K562 (cell line): ENCODE results near the gene SENP3. TPM values are rescaled to one million over a fixed set of nuclear protein-coding genes. Genes with fewer than 3 reads are reported as not detected.
A peak's percentile ranks its signal among the peaks of the same experiment; 100 is the strongest.

Source experiments
- ARHGAP35 ChIP-seq: fragments of 450-650 bp; IDR thresholded peaks from 2 replicates; pipeline ENCODE4 v1.6.1; 2018; ENCODE audit not compliant: partially characterized antibody
- ATF4 ChIP-seq: fragments of 450-650 bp; formaldehyde crosslinking; IDR thresholded peaks from 2 replicates; pipeline ENCODE4 v1.4.0; 2022; ENCODE audit warnings: mild to moderate bottlenecking, moderate library complexity
- CAMTA2 ChIP-seq: fragments of 250-450 bp; sonication (Bioruptor Pico); conservative IDR thresholded peaks from 2 replicates; pipeline ENCODE4 v1.5.1; 2022
- CCAR2 ChIP-seq: fragments of 200-400 bp; formaldehyde crosslinking; IDR thresholded peaks from 2 replicates; pipeline ENCODE4 v1.6.1; 2017; ENCODE audit warnings: mild to moderate bottlenecking, low read depth, low read length
- CREM ChIP-seq: IDR thresholded peaks from 2 replicates; pipeline ENCODE4 v1.6.1; 2014; ENCODE audit warnings: antibody characterized with exemption, low read depth
- GABPA ChIP-seq: fragments of 200-800 bp; sonication (Bioruptor generic); conservative IDR thresholded peaks from 2 replicates; pipeline ENCODE4 v1.6.1; 2016; ENCODE audit warnings: low read depth, missing genetic modification characterization, missing compliant biosample characterization
- GTF2E2 ChIP-seq: fragments of 200-800 bp; sonication (Bioruptor generic); IDR thresholded peaks from 2 replicates; pipeline ENCODE4 v1.6.1; 2016; ENCODE audit warnings: missing genetic modification characterization, missing compliant biosample characterization
- KLF1 ChIP-seq: fragments of 450-650 bp; IDR thresholded peaks from 2 replicates; pipeline ENCODE4 v1.6.1; 2016; ENCODE audit warnings: missing genetic modification characterization, missing compliant biosample characterization
- L3MBTL2 ChIP-seq: fragments of 450-650 bp; IDR thresholded peaks from 2 replicates; pipeline ENCODE4 v1.6.1; 2016; ENCODE audit warnings: mild to moderate bottlenecking, moderate library complexity
- MAFF ChIP-seq: IDR thresholded peaks from 2 replicates; pipeline ENCODE4 v1.6.1; 2012; ENCODE audit warnings: low read length, improper control_type of control experiment
- PHF20 ChIP-seq: fragments of 450-650 bp; IDR thresholded peaks from 2 replicates; pipeline ENCODE4 v1.6.1; 2018; ENCODE audit not compliant: partially characterized antibody
- POLR2G ChIP-seq: fragments of 200-400 bp; formaldehyde crosslinking; IDR thresholded peaks from 2 replicates; pipeline ENCODE4 v1.6.1; 2017; ENCODE audit warnings: low read depth, mild to moderate bottlenecking, antibody characterized with exemption, low read length, moderate library complexity
- PRDM10 ChIP-seq: fragments of 450-650 bp; IDR thresholded peaks from 2 replicates; pipeline ENCODE4 v1.6.1; 2018; ENCODE audit not compliant: partially characterized antibody
- PYGO2 ChIP-seq: fragments of 450-650 bp; IDR thresholded peaks from 2 replicates; pipeline ENCODE4 v1.6.1; 2016; ENCODE audit warnings: mild to moderate bottlenecking, missing genetic modification characterization, moderate library complexity, missing compliant biosample characterization
- SOX6 ChIP-seq: fragments of 450-650 bp; IDR thresholded peaks from 2 replicates; pipeline ENCODE4 v1.6.1; 2014; ENCODE audit warnings: mild to moderate bottlenecking
- TAF7 ChIP-seq: fragments of 450-650 bp; IDR thresholded peaks from 2 replicates; pipeline ENCODE4 v1.6.1; 2016; ENCODE audit warnings: missing genetic modification characterization, missing compliant biosample characterization
- USF1 ChIP-seq: sonication (generic); formaldehyde crosslinking; IDR thresholded peaks from 2 replicates; pipeline ENCODE4 v1.9.0; 2022; ENCODE audit warnings: mild to moderate bottlenecking, missing genetic modification reagents
- ZFPM2 ChIP-seq: fragments of 250-450 bp; sonication (Bioruptor Pico); IDR thresholded peaks from 2 replicates; pipeline ENCODE4 v1.5.1; 2022; ENCODE audit warnings: mild to moderate bottlenecking
- ZNF146 ChIP-seq: IDR thresholded peaks from one replicate; pipeline ENCODE4 v1.6.1; 2018; ENCODE audit warnings: missing compliant biosample characterization; ENCODE audit not compliant: unreplicated experiment
- ZNF253 ChIP-seq: fragments of 250-450 bp; sonication (Bioruptor Pico); conservative IDR thresholded peaks from 2 replicates; pipeline ENCODE4 v1.6.1; 2021; ENCODE audit warnings: mild to moderate bottlenecking
- polyA plus RNA-seq, 8 experiments: library from polyadenylated mRNA; depleted of rRNA in 4 of 8; stranded (reverse) in 5 of 8; unstranded in 3 of 8; fragments of >200 nt; fragmentation: Nextera tagmentation in 2 of 8; fragmentation: Illumina TruSeq in 1 of 8; extraction: Ambion mirVana in 2 of 8; extraction: Trizol in 1 of 8; gene quantifications; 2 replicates each; pipeline versions ENCODE4 v1.2.1 to v1.2.3, GENCODE V29; 2011 to 2014; ENCODE audit warnings: inconsistent platforms in 1 of 8, missing spikeins in 1 of 8
- total RNA-seq, 7 experiments: library from RNA; depleted of rRNA in 6 of 7; stranded (reverse); fragments of >200 nt in 6 of 7; fragmentation: Illumina TruSeq in 2 of 7; extraction: Trizol in 2 of 7; gene quantifications; 2 replicates each; pipeline versions ENCODE4 v1.2.1 to v1.2.3, GENCODE V29; 2011 to 2021; ENCODE audit warnings: low replicate concordance in 1 of 7
- TF ChIP-seq, protein P1 (sequence below): sonication (generic); formaldehyde crosslinking; IDR thresholded peaks from 2 replicates; pipeline ENCODE4 v1.8.0; 2022; ENCODE audit warnings: mild to moderate bottlenecking, low read depth, missing genetic modification reagents
- TF ChIP-seq, protein P2 (sequence below), 3 experiments: IDR thresholded peaks in 2 of 3; conservative IDR thresholded peaks in 1 of 3; 2 replicates each; pipeline ENCODE4 v1.5.1; 2011 to 2012; ENCODE audit warnings: low read length in 3 of 3, mild to moderate bottlenecking in 3 of 3, control low read depth in 2 of 3, improper control_type of control experiment in 1 of 3, inconsistent platforms in 1 of 3, low read depth in 1 of 3, mixed read lengths in 1 of 3, moderate library complexity in 1 of 3; ENCODE audit not compliant: insufficient read depth in 2 of 3

The SENP3 gene
- total and polyA plus RNA-seq, 9 of the 15 experiments (the other 6 are each of a cell fraction or from before 2014, with no cell fraction given): 0.63 to 102 (median 78.8) TPM

DNA sequence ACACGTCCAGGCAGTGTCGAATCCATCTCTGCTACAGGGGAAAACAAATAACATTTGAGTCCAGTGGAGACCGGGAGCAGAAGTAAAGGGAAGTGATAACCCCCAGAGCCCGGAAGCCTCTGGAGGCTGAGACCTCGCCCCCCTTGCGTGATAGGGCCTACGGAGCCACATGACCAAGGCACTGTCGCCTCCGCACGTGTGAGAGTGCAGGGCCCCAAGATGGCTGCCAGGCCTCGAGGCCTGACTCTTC lies 10.5 kb downstream of the SENP3 start (continued):
- TF ChIP-seq KLF1 (tag): peak; percentile 52; the same call in 1 of the 2 replicates
- no peak for TF ChIP-seq ARHGAP35
- no peak for TF ChIP-seq CREM
- TF ChIP-seq PYGO2 (tag): no peak
- TF ChIP-seq CAMTA2 (CRISPR knock-in tag): no peak
- TF ChIP-seq GABPA: no peak
- no peak for TF ChIP-seq ATF4 (CRISPR knock-in tag)
- TF ChIP-seq, protein P1, sequence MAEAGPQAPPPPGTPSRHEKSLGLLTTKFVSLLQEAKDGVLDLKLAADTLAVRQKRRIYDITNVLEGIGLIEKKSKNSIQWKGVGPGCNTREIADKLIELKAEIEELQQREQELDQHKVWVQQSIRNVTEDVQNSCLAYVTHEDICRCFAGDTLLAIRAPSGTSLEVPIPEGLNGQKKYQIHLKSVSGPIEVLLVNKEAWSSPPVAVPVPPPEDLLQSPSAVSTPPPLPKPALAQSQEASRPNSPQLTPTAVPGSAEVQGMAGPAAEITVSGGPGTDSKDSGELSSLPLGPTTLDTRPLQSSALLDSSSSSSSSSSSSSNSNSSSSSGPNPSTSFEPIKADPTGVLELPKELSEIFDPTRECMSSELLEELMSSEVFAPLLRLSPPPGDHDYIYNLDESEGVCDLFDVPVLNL: no peak
- peak; percentile 97 for TF ChIP-seq USF1
- TF ChIP-seq MAFF: no peak
- TF ChIP-seq PRDM10: peak; percentile 10
- peak; percentile 99 for TF ChIP-seq L3MBTL2
- TF ChIP-seq POLR2G: no peak
- TF ChIP-seq SOX6: peak; percentile 29; the same call in 1 of the 2 replicates
- TF ChIP-seq PHF20: peak; percentile 35
- TF ChIP-seq ZNF146: no peak
- TF ChIP-seq GTF2E2 (tag): no peak
- peak; percentile 43; the same call in 1 of the 2 replicates for TF ChIP-seq TAF7 (tag)
- no peak for TF ChIP-seq CCAR2
- no peak for TF ChIP-seq ZNF253
- TF ChIP-seq, protein P2, sequence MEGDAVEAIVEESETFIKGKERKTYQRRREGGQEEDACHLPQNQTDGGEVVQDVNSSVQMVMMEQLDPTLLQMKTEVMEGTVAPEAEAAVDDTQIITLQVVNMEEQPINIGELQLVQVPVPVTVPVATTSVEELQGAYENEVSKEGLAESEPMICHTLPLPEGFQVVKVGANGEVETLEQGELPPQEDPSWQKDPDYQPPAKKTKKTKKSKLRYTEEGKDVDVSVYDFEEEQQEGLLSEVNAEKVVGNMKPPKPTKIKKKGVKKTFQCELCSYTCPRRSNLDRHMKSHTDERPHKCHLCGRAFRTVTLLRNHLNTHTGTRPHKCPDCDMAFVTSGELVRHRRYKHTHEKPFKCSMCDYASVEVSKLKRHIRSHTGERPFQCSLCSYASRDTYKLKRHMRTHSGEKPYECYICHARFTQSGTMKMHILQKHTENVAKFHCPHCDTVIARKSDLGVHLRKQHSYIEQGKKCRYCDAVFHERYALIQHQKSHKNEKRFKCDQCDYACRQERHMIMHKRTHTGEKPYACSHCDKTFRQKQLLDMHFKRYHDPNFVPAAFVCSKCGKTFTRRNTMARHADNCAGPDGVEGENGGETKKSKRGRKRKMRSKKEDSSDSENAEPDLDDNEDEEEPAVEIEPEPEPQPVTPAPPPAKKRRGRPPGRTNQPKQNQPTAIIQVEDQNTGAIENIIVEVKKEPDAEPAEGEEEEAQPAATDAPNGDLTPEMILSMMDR (IDR thresholded peaks at IDR 0.05 in 2 of 3, conservative IDR thresholded peaks at IDR 0.05 in 1 of 3; ENCODE audit: insufficient read depth in 2 of 3, low read depth in 1 of 3, low read length in 3 of 3): no peak
- TF ChIP-seq ZFPM2: no peak
